Stimulated activated CD4-positive, alpha-beta T cell treated with anti-CD3 and anti-CD28 coated beads, Interleukin-2, amount 100 ng/mL, for 24 hours (primary cell): ENCODE measurements around the gene CBARP.

Source experiments
- DNase-seq, 2 donors: peaks; one replicate each; pipeline ENCODE4 v3.0.0-alpha.2; 2020

CBARP gene

DNA sequence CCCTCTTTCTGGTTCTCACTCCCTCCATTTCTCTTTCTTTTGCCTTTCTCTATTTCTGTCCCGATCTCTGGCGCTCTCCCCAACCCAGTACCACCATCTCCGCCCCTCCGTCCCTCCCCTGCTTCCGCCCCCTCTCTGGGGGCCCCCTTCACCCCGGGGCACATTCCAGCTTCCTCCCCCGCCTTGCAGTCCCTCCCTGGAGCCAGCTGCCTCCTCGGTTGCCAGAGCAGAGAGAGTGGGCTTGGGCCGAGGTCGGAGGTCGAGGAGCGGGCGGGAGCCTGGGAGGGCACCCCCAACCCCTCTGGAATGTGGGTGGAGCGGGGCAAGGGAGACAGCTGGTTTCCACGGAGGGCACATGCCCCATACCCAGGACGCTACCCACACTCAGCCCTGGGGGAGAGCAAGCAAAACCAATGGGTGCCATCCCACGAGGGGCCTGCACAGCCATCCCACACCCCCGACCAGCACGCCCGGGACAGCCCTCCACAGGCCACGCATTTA, 24.9 kb upstream of the CBARP start:
- no peak for DNase-seq

DNA sequence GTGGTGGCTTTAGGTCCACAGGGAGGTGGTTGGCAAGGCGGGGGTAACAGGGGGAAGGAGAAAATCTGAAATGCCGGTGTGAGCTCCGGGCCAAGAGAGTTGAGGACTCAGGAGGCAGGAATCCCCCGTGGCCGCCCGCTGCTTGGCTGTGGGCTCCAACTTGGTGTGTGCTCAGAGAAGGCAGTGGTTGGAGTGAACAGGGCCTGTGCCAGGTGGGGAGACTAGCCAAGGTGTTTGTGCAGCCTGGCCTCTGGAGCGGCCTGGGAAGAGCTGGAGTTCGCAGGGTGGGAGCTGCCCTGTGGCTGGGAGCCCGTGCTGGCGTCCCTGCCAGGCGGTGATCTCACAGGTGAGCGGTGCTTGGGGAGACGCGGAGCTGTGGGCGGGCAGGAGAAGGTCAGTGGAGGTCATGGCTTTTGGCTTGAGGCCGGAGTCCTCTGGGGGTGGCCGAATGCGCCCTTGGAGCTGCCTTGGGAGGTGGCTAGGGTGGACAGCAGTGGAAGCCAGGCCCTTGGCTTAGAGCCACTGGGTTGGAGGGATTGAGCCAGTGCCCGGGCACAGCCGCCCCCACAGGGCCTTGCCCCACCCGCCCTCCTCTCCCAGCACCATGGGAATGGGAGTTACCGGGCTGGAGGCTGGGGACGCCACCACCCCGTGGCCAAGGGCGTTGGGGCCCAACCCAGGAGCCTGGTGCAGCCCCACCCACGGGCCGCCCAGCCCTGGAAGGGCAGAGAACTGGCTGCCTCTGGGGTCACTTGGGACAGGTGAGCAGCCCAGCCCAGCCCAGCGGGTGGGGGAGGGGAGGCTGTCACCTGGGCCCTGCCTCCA, 24.2 kb upstream of the CBARP start:
- DNase-seq = no peak

GRCh38 chr19:1261538-1261797, 23.7 kb upstream of the CBARP start:
- no peak for DNase-seq

- peak; percentile 97 for DNase-seq
Observed at GRCh38 chr19:1260749-1261537, 23.1 kb upstream of the CBARP start.

DNA sequence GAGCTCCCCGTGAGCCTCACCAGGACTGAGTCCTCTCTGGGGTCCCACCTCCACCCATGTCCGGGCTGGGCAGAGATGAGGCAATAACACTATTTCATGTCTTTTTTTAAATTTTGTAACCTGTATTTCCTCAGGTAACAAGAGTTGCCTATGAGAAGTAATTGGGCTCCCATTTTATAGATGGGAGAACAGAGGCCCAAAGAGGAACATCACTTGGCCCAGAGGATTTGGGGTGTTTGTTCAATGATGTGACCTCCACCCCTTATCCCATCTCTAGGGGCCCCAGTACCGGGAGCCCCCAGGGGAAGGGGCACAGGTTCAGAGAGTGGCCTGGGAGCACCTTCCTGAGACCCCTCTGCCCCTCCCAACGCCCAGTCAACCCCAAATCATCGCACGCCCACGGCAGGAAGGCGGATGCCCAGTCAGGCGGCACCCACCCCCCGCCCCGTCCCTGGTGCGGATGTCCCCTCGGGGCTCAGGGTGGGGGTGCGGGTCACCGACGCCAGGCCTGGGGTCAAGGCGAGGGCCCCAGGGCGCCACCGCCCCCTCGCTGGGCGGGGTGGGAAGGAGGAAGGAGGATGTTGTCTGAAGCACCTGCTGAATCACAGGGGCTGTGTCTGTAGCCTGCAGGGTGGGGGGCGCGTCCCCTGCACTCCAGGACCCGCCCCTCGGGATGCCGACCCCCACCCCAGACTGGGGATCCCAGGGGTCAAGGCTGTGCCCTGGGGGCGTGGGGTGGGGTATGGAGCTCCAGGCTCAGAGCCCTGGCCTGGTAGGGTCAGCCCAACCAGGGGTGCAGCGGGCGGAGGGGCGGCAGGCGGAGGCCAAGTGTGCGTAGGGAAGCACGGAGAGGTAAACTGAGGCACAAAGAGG, 22.3 kb upstream of the CBARP start:
- DNase-seq = peak; percentile 45 to 62

- DNase-seq = peak; percentile 71 to 74
Observed at GRCh38 chr19:1259206-1259875, 21.5 kb upstream of the CBARP start.

GRCh38 chr19:1258707-1259205, 21.0 kb upstream of the CBARP start:
- DNase-seq = no peak

- DNase-seq = no peak
Observed at GRCh38 chr19:1258163-1258492, 20.3 kb upstream of the CBARP start.

DNA sequence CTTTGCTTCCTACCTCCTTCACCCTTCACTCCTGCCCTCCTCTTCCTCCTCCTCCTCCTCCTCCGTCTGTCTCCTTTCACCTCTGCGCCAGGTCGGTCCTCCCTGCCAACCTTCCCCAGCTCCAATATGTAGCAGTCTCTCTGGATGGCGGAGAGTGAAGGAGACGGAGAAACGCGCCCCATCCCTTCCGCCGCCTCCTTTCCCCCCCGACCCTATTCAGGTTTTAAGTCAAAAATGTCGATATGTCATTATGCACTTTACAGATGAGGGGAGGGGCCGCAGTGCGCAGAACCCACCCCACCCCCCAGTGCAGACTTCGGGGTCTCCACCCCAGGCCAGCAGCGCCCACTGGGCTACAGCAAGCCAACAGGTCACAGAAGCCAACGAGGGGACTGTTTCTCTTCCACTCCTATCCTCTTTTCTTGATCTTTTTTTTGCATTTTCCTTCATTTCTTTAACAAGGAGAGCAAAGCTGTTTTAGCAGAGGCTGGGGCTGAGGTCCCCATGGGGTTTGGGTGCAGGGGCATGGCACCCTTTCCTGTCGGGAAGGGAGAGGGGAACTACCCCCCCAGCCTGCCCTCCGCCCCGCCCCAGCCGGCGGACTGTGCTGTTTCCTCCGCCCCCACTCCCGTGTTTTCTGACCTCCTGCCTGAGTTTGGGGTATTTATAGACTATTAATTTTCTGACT, 19.8 kb upstream of the CBARP start:
- DNase-seq = no peak

DNA sequence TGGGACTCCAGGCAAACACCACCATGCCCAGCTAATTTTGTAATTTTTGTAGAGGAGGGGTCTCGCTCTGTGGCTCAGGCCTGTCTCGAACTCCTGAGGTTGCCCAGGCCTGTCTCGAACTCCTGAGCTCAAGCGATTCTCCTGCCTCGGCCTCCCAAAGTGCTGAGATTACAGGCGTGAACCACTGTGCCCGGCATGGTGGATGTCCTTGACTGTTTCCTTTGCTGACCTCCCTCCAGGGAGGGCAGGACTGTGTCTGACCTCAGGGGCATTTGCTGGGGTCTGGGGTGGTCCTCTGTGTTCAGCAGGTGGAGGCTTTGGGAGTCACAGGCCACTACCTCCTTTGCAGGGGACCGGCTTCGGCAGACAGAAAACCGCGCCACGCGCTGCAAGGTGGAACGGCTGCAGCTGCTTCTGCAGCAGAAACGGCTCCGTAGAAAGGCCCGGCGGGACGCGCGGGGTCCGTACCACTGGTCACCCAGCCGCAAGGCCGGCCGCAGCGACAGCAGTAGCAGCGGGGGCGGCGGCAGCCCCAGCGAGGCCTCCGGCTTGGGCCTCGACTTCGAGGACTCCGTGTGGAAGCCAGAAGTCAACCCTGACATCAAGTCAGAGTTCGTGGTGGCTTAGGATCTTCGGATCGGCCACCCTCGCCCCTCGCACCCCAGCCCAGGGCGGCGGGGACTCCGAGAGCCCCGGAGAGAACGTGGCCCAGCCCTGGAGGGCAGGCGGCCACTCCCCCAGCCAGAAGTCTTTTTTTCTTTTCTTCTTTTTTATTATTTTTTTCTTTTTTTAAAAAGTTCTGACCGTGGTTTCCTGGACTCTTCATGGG, 19.1 kb upstream of the CBARP start:
- DNase-seq = no peak

- no peak for DNase-seq
Observed at GRCh38 chr19:1255186-1256161, 17.7 kb upstream of the CBARP start.

DNA sequence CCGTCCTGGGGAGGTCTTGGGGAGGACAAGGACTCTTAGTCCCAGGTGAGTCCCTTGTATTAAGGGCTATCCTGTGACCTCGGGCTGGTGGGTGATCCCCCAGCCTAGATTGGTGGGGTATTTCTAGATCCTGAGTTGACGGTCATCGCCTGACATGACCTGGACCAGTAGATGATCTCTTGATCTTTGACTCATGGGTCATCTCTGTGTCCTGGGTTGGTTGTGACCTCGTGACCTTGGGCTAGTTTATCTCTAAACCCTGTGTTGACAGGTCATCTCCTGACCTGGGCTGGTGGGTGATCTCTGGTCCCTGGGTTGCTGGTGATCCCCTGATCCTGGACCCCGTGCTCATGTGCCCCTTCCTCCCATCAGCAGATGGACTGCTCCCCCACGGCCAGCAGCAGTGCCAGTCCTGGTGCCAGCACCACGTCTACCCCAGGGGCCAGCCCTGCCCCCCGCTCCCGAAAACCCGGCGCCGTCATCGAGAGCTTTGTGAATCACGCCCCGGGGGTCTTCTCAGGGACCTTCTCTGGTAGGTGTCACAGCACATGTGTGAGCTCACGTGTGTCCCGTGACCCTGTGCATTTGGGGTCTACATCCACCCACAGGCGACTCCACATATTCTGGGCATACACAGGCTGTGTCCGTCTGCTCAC, 16.9 kb upstream of the CBARP start:
- DNase-seq = no peak

GRCh38 chr19:1254081-1254527, 16.3 kb upstream of the CBARP start:
- DNase-seq = no peak

DNA sequence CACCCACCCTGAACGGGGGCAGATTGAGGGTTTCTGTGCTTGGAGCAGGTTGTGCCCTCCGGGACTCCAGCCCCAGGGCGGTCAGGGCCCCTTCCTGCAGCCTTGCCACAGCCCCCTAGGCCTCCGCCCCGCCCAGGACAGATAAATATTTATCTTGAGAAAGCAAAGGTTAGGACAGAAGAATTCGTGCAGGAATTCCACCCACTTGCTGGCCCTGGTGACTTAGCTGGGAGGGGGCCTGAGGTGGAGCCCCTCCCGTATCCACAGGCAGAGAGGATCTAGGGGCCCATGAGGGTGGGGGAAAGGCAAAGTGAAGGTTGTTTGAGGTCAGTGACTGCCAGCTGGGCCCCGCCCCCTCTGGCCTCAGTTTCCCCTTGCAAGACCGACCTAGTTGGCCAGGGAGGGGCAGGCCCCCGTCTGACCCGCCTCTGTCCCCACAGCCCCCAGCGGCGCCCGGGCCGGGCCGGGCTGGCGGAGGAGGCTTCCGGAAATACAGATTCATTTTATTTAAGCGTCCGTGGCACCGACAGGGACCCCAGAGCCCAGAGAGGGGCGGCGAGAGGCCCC, 15.8 kb upstream of the CBARP start:
- DNase-seq = no peak

GRCh38 chr19:1252821-1253513, 15.2 kb upstream of the CBARP start:
- DNase-seq = peak; percentile 76 to 80

DNA sequence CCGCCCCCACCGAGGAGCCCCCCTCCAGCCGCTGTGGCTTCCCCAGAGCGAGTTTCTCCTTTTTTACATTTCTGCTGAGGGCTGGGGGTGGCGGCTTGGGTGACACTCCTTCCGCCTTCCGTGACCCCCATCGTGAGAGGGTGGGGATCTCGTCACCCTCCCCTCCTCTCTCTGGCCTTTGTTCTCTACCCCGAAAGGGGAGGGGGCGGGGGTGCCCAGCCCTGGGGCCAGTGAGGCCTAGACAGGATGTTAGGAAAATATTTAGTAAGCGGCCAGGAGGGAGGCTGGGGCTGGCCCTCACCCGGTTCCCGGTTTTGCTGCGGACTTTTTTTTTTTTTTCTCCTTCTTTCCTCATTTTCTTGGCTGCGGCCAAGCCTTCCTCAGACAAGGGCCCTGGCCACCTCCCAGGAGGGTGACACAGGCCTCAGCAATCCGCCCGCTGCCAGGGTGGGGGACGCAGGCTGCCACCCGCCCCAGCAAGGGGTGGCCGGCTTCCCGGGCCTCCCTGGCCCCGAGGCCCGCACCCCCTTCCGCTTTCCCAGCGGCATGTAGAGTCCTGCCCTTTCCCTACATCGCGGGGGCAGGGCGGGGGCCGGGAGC, 14.5 kb upstream of the CBARP start:
- peak; percentile 61 to 71 for DNase-seq

- peak; percentile 69 to 71 for DNase-seq
Observed at GRCh38 chr19:1251330-1252220, 13.8 kb upstream of the CBARP start.
